HEK293 (cell line): ENCODE results near the gene AKAP9.

Experiments used
- CTCF ChIA-PET: fragments of 350-600 bp; formaldehyde crosslinking; extraction: SDS; loops from one replicate; lab custom pipeline; 2021; ENCODE audit warnings: antibody characterized with exemption; lab: Yijun Ruan, JAX
- POLR2A ChIA-PET: fragments of 300-600 bp; formaldehyde crosslinking; extraction: SDS; loops from one replicate; lab custom pipeline; 2020; ENCODE audit warnings: antibody characterized with exemption, inconsistent platforms; lab: Yijun Ruan, JAX
- H3K27ac ChIP-seq: fragments of 200-500 bp; sonication (Bioruptor generic); 2 replicates; pipeline ENCODE4 v1.5.1; 2014; ENCODE audit warnings: low read depth, low read length, control low read depth, inconsistent platforms; ENCODE audit errors: extremely low read depth
- H3K36me3 ChIP-seq, 2 experiments: fragments of 200-500 bp in 1 of 2; sonication (Bioruptor generic) in 1 of 2; 1 replicate in 1 of 2; 2 replicates in 1 of 2; pipeline ENCODE4 v1.5.1; 2014 to 2017; ENCODE audit warnings: inconsistent platforms in 2 of 2, low read length in 2 of 2; ENCODE audit not compliant: control insufficient read depth in 2 of 2, insufficient read depth in 1 of 2
- H3K4me1 ChIP-seq: fragments of 200-500 bp; sonication (Bioruptor generic); 2 replicates; pipeline ENCODE4 v1.5.1; 2014; ENCODE audit warnings: mild to moderate bottlenecking, low read length, inconsistent platforms; ENCODE audit not compliant: control insufficient read depth, insufficient read depth
- H3K4me3 ChIP-seq: 2 replicates; pipeline ENCODE4 v1.5.1; 2011; ENCODE audit warnings: low read depth, mild to moderate bottlenecking, control low read depth, low read length, moderate library complexity
- H3K9me3 ChIP-seq: fragments of 200-500 bp; sonication (Bioruptor generic); 2 replicates; pipeline ENCODE4 v1.5.1; 2014; ENCODE audit warnings: low read depth, low read length, inconsistent platforms; ENCODE audit not compliant: control insufficient read depth, insufficient read depth
- CTCF ChIP-seq: fragments of 450-650 bp; formaldehyde crosslinking; IDR thresholded peaks from 2 replicates; pipeline ENCODE4 v1.5.1; 2016; ENCODE audit warnings: missing biosample characterization, missing genetic modification characterization
- PATZ1 ChIP-seq: fragments of 450-650 bp; formaldehyde crosslinking; IDR thresholded peaks from 2 replicates; pipeline ENCODE4 v1.5.1; 2016; ENCODE audit warnings: missing biosample characterization, missing genetic modification characterization
- SCRT1 ChIP-seq: fragments of 450-650 bp; formaldehyde crosslinking; IDR thresholded peaks from 2 replicates; pipeline ENCODE4 v1.5.1; 2016; ENCODE audit warnings: missing biosample characterization, missing genetic modification characterization, borderline replicate concordance
- SCRT2 ChIP-seq: fragments of 450-650 bp; formaldehyde crosslinking; IDR thresholded peaks from 2 replicates; pipeline ENCODE4 v1.5.1; 2016; ENCODE audit warnings: missing biosample characterization, missing genetic modification characterization
- SP7 ChIP-seq: fragments of 450-650 bp; formaldehyde crosslinking; IDR thresholded peaks from 2 replicates; pipeline ENCODE4 v1.5.1; 2016; ENCODE audit warnings: missing biosample characterization, missing genetic modification characterization
- ZBTB44 ChIP-seq: fragments of 450-650 bp; IDR thresholded peaks from 2 replicates; pipeline ENCODE4 v1.5.1; 2018; ENCODE audit warnings: missing biosample characterization, mild to moderate bottlenecking, missing genetic modification characterization
- ZBTB6 ChIP-seq: fragments of 450-650 bp; formaldehyde crosslinking; IDR thresholded peaks from 2 replicates; pipeline ENCODE4 v1.5.1; 2017; ENCODE audit warnings: missing biosample characterization, missing genetic modification characterization
- ZFP41 ChIP-seq: fragments of 450-650 bp; formaldehyde crosslinking; IDR thresholded peaks from 2 replicates; pipeline ENCODE4 v1.5.1; 2016; ENCODE audit warnings: missing biosample characterization, missing genetic modification characterization, borderline replicate concordance
- ZNF184 ChIP-seq: fragments of 450-650 bp; IDR thresholded peaks from 2 replicates; pipeline ENCODE4 v1.5.1; 2018; ENCODE audit warnings: missing biosample characterization, mild to moderate bottlenecking, missing genetic modification characterization
- ZNF223 ChIP-seq: fragments of 450-650 bp; formaldehyde crosslinking; IDR thresholded peaks from 2 replicates; pipeline ENCODE4 v1.5.1; 2016; ENCODE audit warnings: missing biosample characterization, missing genetic modification characterization
- ZNF48 ChIP-seq: fragments of 450-650 bp; formaldehyde crosslinking; IDR thresholded peaks from 2 replicates; pipeline ENCODE4 v1.5.1; 2016; ENCODE audit warnings: missing biosample characterization, missing genetic modification characterization
- ZNF513 ChIP-seq: fragments of 450-650 bp; IDR thresholded peaks from 2 replicates; pipeline ENCODE4 v1.5.1; 2018; ENCODE audit warnings: missing biosample characterization, missing genetic modification characterization
- ZNF660 ChIP-seq: fragments of 450-650 bp; IDR thresholded peaks from 2 replicates; pipeline ENCODE4 v1.5.1; 2018; ENCODE audit warnings: missing biosample characterization, mild to moderate bottlenecking, missing genetic modification characterization
- ZNF692 ChIP-seq: fragments of 450-650 bp; formaldehyde crosslinking; IDR thresholded peaks from 2 replicates; pipeline ENCODE4 v1.5.1; 2016; ENCODE audit warnings: missing biosample characterization, missing genetic modification characterization
- ZNF843 ChIP-seq: fragments of 450-650 bp; formaldehyde crosslinking; IDR thresholded peaks from 2 replicates; pipeline ENCODE4 v1.5.1; 2016; ENCODE audit warnings: missing biosample characterization, missing genetic modification characterization
- ZSCAN18 ChIP-seq: fragments of 450-650 bp; formaldehyde crosslinking; IDR thresholded peaks from 2 replicates; pipeline ENCODE4 v1.5.1; 2016; ENCODE audit warnings: missing biosample characterization, missing genetic modification characterization
- ZSCAN5A ChIP-seq: fragments of 450-650 bp; formaldehyde crosslinking; IDR thresholded peaks from 2 replicates; pipeline ENCODE4 v1.5.1; 2016; ENCODE audit warnings: missing biosample characterization, missing genetic modification characterization

The AKAP9 gene

GRCh38 chr7:91913612-91914011 is 27.1 kb upstream of the AKAP9 start:
- H3K36me3 ChIP-seq, result no peaks in the 10 kb centered on the region
- ChIA-PET CTCF (no interaction called here), POLR2A (no interaction called here)
- TF ChIP-seq ZSCAN18 (tag by site-specific recombination) (no peak), ZSCAN5A (tag by site-specific recombination) (no peak), PATZ1 (tag by site-specific recombination) (no peak), ZNF184 (tag by site-specific recombination) (no peak)
- no peaks in the 10 kb centered on the region for H3K9me3 ChIP-seq
- H3K27ac ChIP-seq, result no peak overlapping the region
- no peak overlapping the region for H3K4me3 ChIP-seq
- peaks cover 5% of the 10 kb centered on the region; the same call in 1 of the 2 replicates for H3K4me1 ChIP-seq

GRCh38 chr7:91915401-91916050 is 25.1 kb upstream of the AKAP9 start:
- no peaks in the 10 kb centered on the region for H3K9me3 ChIP-seq
- CTCF ChIA-PET, result no interaction called here
- no peaks in the 10 kb centered on the region for H3K36me3 ChIP-seq
- TF ChIP-seq ZBTB6 (no peak), ZBTB44 (tag by site-specific recombination) (no peak), ZNF513 (no peak), ZFP41 (tag by site-specific recombination) (no peak), ZNF660 (no peak), ZNF48 (tag by site-specific recombination) (no peak)
- TF ChIP-seq, all 188 proteins: peak for 0
- POLR2A ChIA-PET, result no interaction called here
- H3K27ac ChIP-seq, result no peak overlapping the region
- no peak overlapping the region for H3K4me3 ChIP-seq
- peaks cover 5% of the 10 kb centered on the region; the same call in 1 of the 2 replicates for H3K4me1 ChIP-seq

GRCh38 chr7:91916051-91916440 is 24.6 kb upstream of the AKAP9 start:
- ChIA-PET POLR2A (no interaction called here), CTCF (no interaction called here)
- H3K36me3 ChIP-seq, result no peaks in the 10 kb centered on the region
- no peak overlapping the region for H3K4me3 ChIP-seq
- no peaks in the 10 kb centered on the region for H3K9me3 ChIP-seq
- no peak overlapping the region for H3K27ac ChIP-seq
- peaks cover 5% of the 10 kb centered on the region; the same call in 1 of the 2 replicates for H3K4me1 ChIP-seq
- TF ChIP-seq ZNF692 (tag by site-specific recombination), result no peak
- TF ChIP-seq ZNF843 (tag by site-specific recombination), result no peak
- no peak for TF ChIP-seq CTCF (tag by site-specific recombination)
- 0 out of 2 replicates have a peak, but pooled peaks have one; percentile 41 for TF ChIP-seq SCRT1 (tag by site-specific recombination)
- TF ChIP-seq SP7 (tag by site-specific recombination), result no peak
- peak; percentile 59 for TF ChIP-seq SCRT2 (tag by site-specific recombination)
- TF ChIP-seq ZNF223 (tag by site-specific recombination), result no peak
